Activated CD8-positive, alpha-beta memory T cell treated with anti-CD3 and anti-CD28 coated beads for 4 hours (primary cell): Measurements from ENCODE around the gene NOMO2.
"Not testable (repeated sequence)": the region's sequence is repeated elsewhere in the genome, so short reads cannot be mapped to it uniquely, and the experiment has no call there.

ENCODE experiments used
- DNase-seq, 2 donors: peaks; one replicate each; pipeline ENCODE4 v3.0.0-alpha.2; 2020; ENCODE audit warnings: low read depth in 2 of 2

NOMO2 gene

GRCh38 chr16:18577942-18578341 is 16.0 kb upstream of the NOMO2 start:
- DNase-seq = not testable (repeated sequence)

- DNase-seq = not testable (repeated sequence)
Observed at GRCh38 chr16:18575945-18576344, 14.0 kb upstream of the NOMO2 start.

- DNase-seq = not testable (repeated sequence)
Observed at GRCh38 chr16:18575298-18575917, 13.5 kb upstream of the NOMO2 start.

- not testable (repeated sequence) for DNase-seq
Observed at GRCh38 chr16:18573887-18574286, 12.0 kb upstream of the NOMO2 start.

GRCh38 chr16:18572973-18573372 is 11.1 kb upstream of the NOMO2 start:
- DNase-seq = not testable (repeated sequence)

- not testable (repeated sequence) for DNase-seq
Observed at GRCh38 chr16:18571307-18571850, 9.5 kb upstream of the NOMO2 start.

GRCh38 chr16:18570529-18571306 is 8.8 kb upstream of the NOMO2 start:
- not testable (repeated sequence) for DNase-seq

- DNase-seq = not testable (repeated sequence)
Observed at GRCh38 chr16:18560416-18561220, 1.3 kb downstream of the NOMO2 start.

- DNase-seq = not testable (repeated sequence)
Observed at GRCh38 chr16:18553671-18554070, 8.2 kb downstream of the NOMO2 start.

GRCh38 chr16:18547382-18547781 is 14.5 kb downstream of the NOMO2 start:
- not testable (repeated sequence) for DNase-seq

GRCh38 chr16:18546853-18547252 is 15.0 kb downstream of the NOMO2 start:
- DNase-seq = not testable (repeated sequence)

GRCh38 chr16:18544232-18545081 is 17.4 kb downstream of the NOMO2 start:
- not testable (repeated sequence) for DNase-seq

- not testable (repeated sequence) for DNase-seq
Observed at GRCh38 chr16:18541912-18542311, 20.0 kb downstream of the NOMO2 start.

GRCh38 chr16:18537004-18537403 is 24.9 kb downstream of the NOMO2 start:
- DNase-seq = not testable (repeated sequence)

GRCh38 chr16:18535519-18536168 is 26.3 kb downstream of the NOMO2 start:
- not testable (repeated sequence) for DNase-seq

GRCh38 chr16:18534308-18534707 is 27.6 kb downstream of the NOMO2 start:
- not testable (repeated sequence) for DNase-seq

GRCh38 chr16:18531323-18531722 is 30.6 kb downstream of the NOMO2 start:
- not testable (repeated sequence) for DNase-seq

GRCh38 chr16:18530329-18530728 is 31.6 kb downstream of the NOMO2 start:
- DNase-seq = not testable (repeated sequence)

GRCh38 chr16:18526547-18526946 is 35.4 kb downstream of the NOMO2 start:
- not testable (repeated sequence) for DNase-seq

- DNase-seq = not testable (repeated sequence)
Observed at GRCh38 chr16:18525882-18526482, 35.9 kb downstream of the NOMO2 start.
